Muscle of leg (tissue), 11 donors: ENCODE results near the gene ADAR. TPM values are rescaled to one million over a fixed set of nuclear protein-coding genes. Genes with fewer than 3 reads are reported as not detected.

ENCODE experiments used
- DNase-seq: peaks from one replicate; pipeline ENCODE4 v3.0.0; 2013
- H3K27ac ChIP-seq: one replicate; pipeline ENCODE4 v1.5.1; 2013; ENCODE audit warnings: mild to moderate bottlenecking, low read length, control low read depth
- H3K27me3 ChIP-seq: one replicate; pipeline ENCODE4 v1.6.1; 2013; ENCODE audit warnings: low read length; ENCODE audit not compliant: control insufficient read depth, insufficient read depth
- H3K36me3 ChIP-seq: one replicate; pipeline ENCODE4 v1.6.1; 2013; ENCODE audit warnings: low read length; ENCODE audit not compliant: control insufficient read depth, insufficient read depth
- H3K4me1 ChIP-seq: one replicate; pipeline ENCODE4 v1.6.1; 2013; ENCODE audit warnings: low read length; ENCODE audit not compliant: control insufficient read depth, insufficient read depth
- H3K4me3 ChIP-seq: one replicate; pipeline ENCODE4 v1.5.1; 2013; ENCODE audit warnings: low read length, control low read depth
- H3K9me3 ChIP-seq: replicated peaks from 2 replicates; pipeline ENCODE4 v1.6.1; 2013; ENCODE audit warnings: low read depth, low read length; ENCODE audit not compliant: control insufficient read depth
- WGBS: methylation state at CpG from one replicate; pipeline ENCODE4 v1.1.5; 2013; ENCODE audit warnings: missing lambda C conversion rate; ENCODE audit not compliant: insufficient coverage; 5-methylcytosine and 5-hydroxymethylcytosine counted together
- polyA plus RNA-seq, 8 donors: library from polyadenylated mRNA; unstranded; fragments of 120-200 nt; gene quantifications; one replicate each; pipeline versions ENCODE4 v1.2.1 to v1.2.3, GENCODE V29; 2013; ENCODE audit warnings: inconsistent platforms in 1 of 8, low replicate concordance in 1 of 8; ENCODE audit not compliant: insufficient read length in 8 of 8, insufficient read depth in 1 of 8
- total RNA-seq: library from RNA; stranded (reverse); fragments of 120-200 nt; gene quantifications from one replicate; pipeline ENCODE4 v1.2.4, GENCODE V29; 2013

Gene ADAR
- total and polyA plus RNA-seq, 9 donors = 38.6 to 71.9 (median 52.6) TPM

DNA sequence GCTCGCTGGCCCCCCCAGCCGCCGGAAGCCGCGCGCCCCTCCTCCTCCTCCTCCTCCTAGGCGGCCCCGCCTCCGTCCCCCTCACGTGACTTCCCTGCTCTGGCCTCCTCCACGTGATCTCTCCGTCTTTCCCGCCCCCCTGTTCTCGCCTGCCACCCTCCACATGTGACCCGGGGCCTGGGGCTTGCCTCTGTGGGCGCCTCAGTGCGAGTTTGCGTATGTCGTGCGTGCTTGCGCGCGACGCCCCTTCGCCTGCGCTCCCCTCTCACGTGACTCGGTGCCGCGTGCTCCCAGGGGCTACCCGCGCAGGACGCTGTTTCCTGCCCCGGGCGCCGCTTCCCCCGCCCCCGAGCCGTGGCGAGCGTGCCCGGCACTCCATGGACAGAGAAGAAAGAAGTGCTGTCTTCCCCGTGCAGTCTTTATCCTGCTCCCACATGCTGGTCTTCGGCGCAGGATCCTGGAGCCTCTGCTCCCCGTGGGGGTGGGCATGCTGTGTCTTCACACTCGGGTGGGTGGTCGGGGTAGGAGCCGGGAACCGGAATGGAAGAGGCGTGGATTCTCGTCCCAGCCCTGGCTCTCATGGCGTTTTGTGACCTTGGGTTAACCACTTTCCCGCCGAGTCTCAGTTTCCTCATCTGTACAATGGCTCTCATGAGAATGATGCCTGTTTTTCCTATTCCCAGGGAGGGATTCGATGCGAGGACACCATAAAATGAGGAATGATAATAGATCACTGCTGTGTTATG, 49.1 kb downstream of the ADAR start:
- H3K27me3 ChIP-seq = no peaks in the 10 kb centered on the region
- H3K27ac ChIP-seq = peak overlapping the region; percentile 93
- peaks cover 18% of the 10 kb centered on the region for H3K36me3 ChIP-seq
- H3K4me1 ChIP-seq = peaks cover 32% of the 10 kb centered on the region
- H3K4me3 ChIP-seq = peak overlapping the region; percentile 80
- DNase-seq = peak; percentile 100
- no peaks in the 10 kb centered on the region for H3K9me3 ChIP-seq
- WGBS = under 1% methylated on average over 50 of the region's 57 CpGs

- H3K9me3 ChIP-seq = no peaks in the 10 kb centered on the region
- peak within 1 kb of the TSS; percentile 93 for H3K27ac ChIP-seq
- peak within 1 kb of the TSS; percentile 80 for H3K4me3 ChIP-seq
- DNase-seq = peak; percentile 61
- peaks cover 32% of the 10 kb centered on the region for H3K4me1 ChIP-seq
- WGBS = under 1% methylated on average over 59 of the region's 69 CpGs
- peaks cover 25% of the 10 kb centered on the region for H3K36me3 ChIP-seq
- H3K27me3 ChIP-seq = no peaks in the 10 kb centered on the region
These were observed 49.9 kb downstream of the ADAR start, which contains the start of gene UBE2Q1 for GRCh38 chr1:154557939-154558719. Gene UBE2Q1, minus strand, starts transcription at chr1:154558662. Its CDS starts 109 bp downstream, at chr1:154558553.

- Histone ChIP-seq H3K4me3 (peak overlapping the region; percentile 80), H3K9me3 (no peaks in the 10 kb centered on the region), H3K36me3 (peaks cover 33% of the 10 kb centered on the region), H3K27me3 (no peaks in the 10 kb centered on the region), H3K4me1 (peaks cover 32% of the 10 kb centered on the region), H3K27ac (no peak overlapping the region)
- 9% methylated on average over 4 of the region's 7 CpGs for WGBS
- DNase-seq = no peak
These were observed 50.6 kb downstream of the ADAR start for GRCh38 chr1:154557248-154557938.

- no peaks in the 10 kb centered on the region for H3K9me3 ChIP-seq
- DNase-seq = peak; percentile 35
- H3K36me3 ChIP-seq = peaks cover 42% of the 10 kb centered on the region
- H3K27me3 ChIP-seq = no peaks in the 10 kb centered on the region
- no peak overlapping the region for H3K27ac ChIP-seq
- peaks cover 32% of the 10 kb centered on the region for H3K4me1 ChIP-seq
- WGBS = 37% methylated on average over 2 of the region's 4 CpGs
- no peak overlapping the region for H3K4me3 ChIP-seq
These were observed 51.6 kb downstream of the ADAR start for GRCh38 chr1:154556422-154556821.

- Histone ChIP-seq H3K27ac (no peak overlapping the region), H3K36me3 (peaks cover 67% of the 10 kb centered on the region), H3K4me3 (no peak overlapping the region), H3K4me1 (peaks cover 23% of the 10 kb centered on the region), H3K9me3 (no peaks in the 10 kb centered on the region), H3K27me3 (no peaks in the 10 kb centered on the region)
- 53% methylated on average over 6 of the region's 12 CpGs for WGBS
- no peak for DNase-seq
These were observed 54.6 kb downstream of the ADAR start for GRCh38 chr1:154553056-154554030.

- no peaks in the 10 kb centered on the region for H3K27me3 ChIP-seq
- H3K36me3 ChIP-seq = peaks cover 67% of the 10 kb centered on the region
- peaks cover 14% of the 10 kb centered on the region for H3K4me1 ChIP-seq
- no peaks in the 10 kb centered on the region for H3K9me3 ChIP-seq
- H3K4me3 ChIP-seq = no peak overlapping the region
- no peak overlapping the region for H3K27ac ChIP-seq
- WGBS = 82% methylated on average over 5 of the region's 6 CpGs
- DNase-seq = no peak
These were observed 56.0 kb downstream of the ADAR start for GRCh38 chr1:154552036-154552435.

DNA sequence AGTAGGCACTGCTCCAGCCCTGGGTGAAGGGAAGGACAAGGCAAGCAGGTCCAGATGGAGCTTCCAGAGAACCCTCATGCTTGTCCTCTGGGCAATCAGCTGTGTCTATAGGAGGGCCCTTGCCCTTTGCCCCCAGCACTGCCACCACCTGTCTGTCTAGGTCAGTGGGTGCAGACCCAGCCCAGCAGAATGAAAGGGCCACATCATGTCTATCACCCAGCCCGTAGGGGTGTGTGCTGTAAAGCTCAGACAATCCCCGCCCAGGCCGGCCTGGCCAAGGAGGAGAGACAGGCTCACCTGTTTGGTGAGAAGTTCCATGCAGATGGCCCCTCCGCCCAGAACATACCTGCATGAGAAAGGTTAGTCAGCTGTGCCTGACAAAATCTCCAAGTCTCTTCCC, 56.5 kb downstream of the ADAR start:
- peaks cover 67% of the 10 kb centered on the region for H3K36me3 ChIP-seq
- H3K27ac ChIP-seq = no peak overlapping the region
- H3K27me3 ChIP-seq = no peaks in the 10 kb centered on the region
- DNase-seq = no peak
- peaks cover 9% of the 10 kb centered on the region for H3K4me1 ChIP-seq
- no peak overlapping the region for H3K4me3 ChIP-seq
- no peaks in the 10 kb centered on the region for H3K9me3 ChIP-seq
- WGBS = 100% methylated on average over 3 of the region's 4 CpGs

DNA sequence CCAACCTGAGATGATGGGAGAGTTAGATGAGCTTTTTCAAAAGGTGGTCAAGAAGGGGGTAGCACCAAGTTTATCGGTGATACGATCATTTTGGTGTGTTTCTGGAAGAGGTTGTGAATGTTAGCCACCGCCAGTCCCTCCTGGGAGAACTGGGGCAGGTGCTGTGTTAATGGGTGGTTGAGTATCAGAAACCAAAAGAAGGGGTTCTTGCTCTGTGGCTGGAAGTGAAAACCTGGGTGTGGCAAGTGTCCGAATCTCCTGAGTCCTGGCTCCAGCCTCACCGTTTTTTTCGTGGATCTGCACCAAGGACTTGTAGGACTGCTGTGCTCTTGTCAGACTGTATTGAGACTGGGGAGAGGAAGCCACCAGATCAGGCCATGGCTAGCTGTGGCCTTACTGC, 57.3 kb downstream of the ADAR start:
- WGBS = 64% methylated on average over 6 of the region's 6 CpGs
- DNase-seq = no peak
- Histone ChIP-seq H3K27me3 (no peaks in the 10 kb centered on the region), H3K4me1 (peaks cover under 1% of the 10 kb centered on the region), H3K36me3 (peaks cover 65% of the 10 kb centered on the region), H3K4me3 (no peak overlapping the region), H3K9me3 (no peaks in the 10 kb centered on the region), H3K27ac (no peak overlapping the region)

GRCh38 chr1:154550070-154550469, 57.9 kb downstream of the ADAR start:
- Histone ChIP-seq H3K27me3 (no peaks in the 10 kb centered on the region), H3K4me1 (no peaks in the 10 kb centered on the region), H3K36me3 (peaks cover 59% of the 10 kb centered on the region), H3K27ac (no peak overlapping the region), H3K9me3 (no peaks in the 10 kb centered on the region), H3K4me3 (no peak overlapping the region)
- no peak for DNase-seq
- WGBS = 69% methylated on average over 4 of the region's 5 CpGs
